HG02870 (cell line): ENCODE data around the gene SNX20.

Experiments used
- ATAC-seq: cut with Tn5 transposase; IDR thresholded peaks from one replicate; pipeline ENCODE4 v1.9.1; 2021; ENCODE audit warnings: mild to moderate bottlenecking, moderate library complexity; ENCODE audit not compliant: unreplicated experiment

Gene SNX20

GRCh38 chr16:50705436-50706110 is 24.5 kb upstream of the SNX20 start:
- ATAC-seq: no peak

GRCh38 chr16:50704245-50704644 is 23.1 kb upstream of the SNX20 start:
- no peak for ATAC-seq

- no peak for ATAC-seq
These were observed 21.6 kb upstream of the SNX20 start for GRCh38 chr16:50702725-50703124.

GRCh38 chr16:50699326-50700159 is 18.4 kb upstream of the SNX20 start:
- ATAC-seq: no peak

- ATAC-seq: peak; percentile 46
These were observed 17.0 kb upstream of the SNX20 start for GRCh38 chr16:50697881-50698767.

- no peak for ATAC-seq
These were observed 16.3 kb upstream of the SNX20 start for GRCh38 chr16:50697421-50697715.

GRCh38 chr16:50696575-50697420 is 15.7 kb upstream of the SNX20 start:
- peak; percentile 34 for ATAC-seq

- ATAC-seq: no peak
These were observed 15.0 kb upstream of the SNX20 start for GRCh38 chr16:50696126-50696525.

GRCh38 chr16:50695017-50696000 is 14.2 kb upstream of the SNX20 start:
- ATAC-seq: no peak

- no peak for ATAC-seq
These were observed 13.1 kb upstream of the SNX20 start for GRCh38 chr16:50694206-50694605.

- ATAC-seq: no peak
These were observed 12.1 kb upstream of the SNX20 start, which contains the start of gene NOD2 for GRCh38 chr16:50692999-50693781. NOD2 (plus strand) TSS chr16:50693606; CDS start chr16:50699496, 5,890 bp downstream.

GRCh38 chr16:50692644-50692998 is 11.5 kb upstream of the SNX20 start:
- ATAC-seq: no peak

GRCh38 chr16:50690177-50690576 is 9.1 kb upstream of the SNX20 start:
- no peak for ATAC-seq

- ATAC-seq: no peak
These were observed 7.8 kb upstream of the SNX20 start for GRCh38 chr16:50688867-50689266.

- ATAC-seq: no peak
These were observed 7.0 kb upstream of the SNX20 start for GRCh38 chr16:50688083-50688482.

- ATAC-seq: no peak
These were observed 4.5 kb upstream of the SNX20 start for GRCh38 chr16:50685462-50686063.

- no peak for ATAC-seq
These were observed 3.8 kb upstream of the SNX20 start for GRCh38 chr16:50684823-50685461.
